SK-N-SH (cell line): ENCODE results near the gene FGF4. TPM values are rescaled to one million over a fixed set of nuclear protein-coding genes. Genes with fewer than 3 reads are reported as not detected.
A peak's percentile ranks its signal among the peaks of the same experiment; 100 is the strongest.

Source experiments
- CTCF ChIA-PET: fragments of 300-600, 350-600 bp; formaldehyde crosslinking; extraction: SDS; loops from one replicate; lab custom pipeline; 2021; lab: Yijun Ruan, JAX
- POLR2A ChIA-PET: fragments of 350-600 bp; sonication (Branson Sonifier 250); formaldehyde crosslinking; extraction: SDS; loops from one replicate; lab custom pipeline; 2020; ENCODE audit warnings: antibody characterized with exemption, inconsistent platforms; lab: Yijun Ruan, JAX
- DNase-seq: peaks from one replicate; pipeline ENCODE4 v3.0.0; 2012
- H2AFZ ChIP-seq: fragments of 200-600 bp; sonication (generic); 2 replicates; pipeline ENCODE4 v1.8.1; 2016; ENCODE audit warnings: antibody characterized with exemption, mild to moderate bottlenecking, low read depth
- H3F3A ChIP-seq: fragments of 200-600 bp; sonication (generic); replicated peaks from 2 replicates; pipeline ENCODE3; 2016; ENCODE audit warnings: antibody characterized with exemption, mild to moderate bottlenecking; ENCODE audit not compliant: insufficient read depth
- H3K27ac ChIP-seq, 2 experiments: fragments of 200-500 bp in 1 of 2; fragments of 200-600 bp in 1 of 2; sonication (Bioruptor generic) in 1 of 2; sonication (generic), shearing (Covaris generic) in 1 of 2; 2 replicates each; pipeline versions ENCODE4 v1.5.1 to v1.6.1; 2014 to 2016; ENCODE audit warnings: low read depth in 2 of 2, inconsistent platforms in 1 of 2, low read length in 1 of 2, mild to moderate bottlenecking in 1 of 2, mixed read lengths in 1 of 2
- H3K27me3 ChIP-seq: fragments of 200-600 bp; sonication (generic), shearing (Covaris generic); 2 replicates; pipeline ENCODE4 v1.6.1; 2016; ENCODE audit warnings: mixed run types; ENCODE audit not compliant: insufficient read depth
- H3K36me3 ChIP-seq, 2 experiments: fragments of 200-500 bp in 1 of 2; fragments of 200-600 bp in 1 of 2; sonication (Bioruptor generic) in 1 of 2; sonication (generic) in 1 of 2; replicated peaks in 1 of 2; 2 replicates each; pipeline versions ENCODE3 to v1.5.1; 2014 to 2016; ENCODE audit warnings: low read length in 1 of 2, mild to moderate bottlenecking in 1 of 2; ENCODE audit not compliant: insufficient read depth in 2 of 2, control insufficient read depth in 1 of 2
- H3K4me1 ChIP-seq, 2 experiments: fragments of 200-500 bp in 1 of 2; fragments of 200-600 bp in 1 of 2; sonication (Bioruptor generic) in 1 of 2; sonication (generic), shearing (Covaris generic) in 1 of 2; 2 replicates each; pipeline versions ENCODE4 v1.5.1 to v1.6.1; 2014 to 2016; ENCODE audit warnings: low read depth in 1 of 2, low read length in 1 of 2, mixed run types in 1 of 2; ENCODE audit not compliant: insufficient read depth in 2 of 2, control insufficient read depth in 1 of 2
- H3K4me2 ChIP-seq: fragments of 200-600 bp; sonication (generic), shearing (Covaris generic); 2 replicates; pipeline ENCODE4 v1.6.1; 2017; ENCODE audit warnings: mixed run types
- H3K4me3 ChIP-seq, 2 experiments: fragments of 200-500 bp in 1 of 2; fragments of 200-600 bp in 1 of 2; sonication (Bioruptor generic) in 1 of 2; sonication (generic), shearing (Covaris generic) in 1 of 2; 2 replicates each; pipeline versions ENCODE4 v1.5.1 to v1.8.1; 2014 to 2016; ENCODE audit warnings: low read depth in 2 of 2, inconsistent platforms in 1 of 2, low read length in 1 of 2, mild to moderate bottlenecking in 1 of 2, mixed read lengths in 1 of 2, moderate library complexity in 1 of 2
- H3K79me2 ChIP-seq: fragments of 200-600 bp; sonication (generic); 2 replicates; pipeline ENCODE4 v1.8.1; 2017; ENCODE audit warnings: mild to moderate bottlenecking; ENCODE audit not compliant: insufficient read depth
- H3K9ac ChIP-seq: fragments of 200-600 bp; sonication (generic); 2 replicates; pipeline ENCODE4 v1.6.1; 2017; ENCODE audit warnings: mixed run types
- H3K9me2 ChIP-seq: fragments of 200-600 bp; sonication (generic); 2 replicates; pipeline ENCODE4 v1.6.1; 2017; ENCODE audit warnings: mixed run types
- H3K9me3 ChIP-seq: fragments of 200-600 bp; sonication (generic); 2 replicates; pipeline ENCODE4 v1.6.1; 2017; ENCODE audit warnings: mixed run types, mild to moderate bottlenecking, moderate library complexity
- H4K20me1 ChIP-seq: fragments of 200-600 bp; sonication (generic); 2 replicates; pipeline ENCODE4 v1.6.1; 2017; ENCODE audit warnings: mild to moderate bottlenecking, mixed run types; ENCODE audit not compliant: insufficient read depth
- CHD2 ChIP-seq: fragments of 150-350 bp; IDR thresholded peaks from 2 replicates; pipeline ENCODE4 v1.6.1; 2018; ENCODE audit warnings: low read length; ENCODE audit not compliant: partially characterized antibody
- CTCF ChIP-seq: fragments of 200-600 bp; sonication (generic); IDR thresholded peaks from 2 replicates; pipeline ENCODE4 v1.6.1; 2017; ENCODE audit warnings: antibody characterized with exemption, mild to moderate bottlenecking, moderate library complexity
- EZH2phosphoT487 ChIP-seq: fragments of 200-600 bp; sonication (generic); IDR thresholded peaks from 2 replicates; pipeline ENCODE4 v1.6.1; 2017; ENCODE audit warnings: low read depth, mixed run types, mild to moderate bottlenecking, antibody characterized with exemption, moderate library complexity, borderline replicate concordance
- FOSL2 ChIP-seq: IDR thresholded peaks from 2 replicates; pipeline ENCODE4 v1.4.0; 2012; ENCODE audit warnings: low read depth, mild to moderate bottlenecking, moderate library complexity, borderline replicate concordance
- FOXJ3 ChIP-seq: sonication (generic); formaldehyde crosslinking; IDR thresholded peaks from 2 replicates; pipeline ENCODE4 v1.5.1; 2020; ENCODE audit warnings: mild to moderate bottlenecking, missing genetic modification reagents
- GABPA ChIP-seq: IDR thresholded peaks from 2 replicates; pipeline ENCODE4 v1.4.0; 2012; ENCODE audit warnings: low read depth, mild to moderate bottlenecking
- MEF2A ChIP-seq: IDR thresholded peaks from 2 replicates; pipeline ENCODE4 v1.4.0; 2012; ENCODE audit warnings: low read depth, borderline replicate concordance
- MXI1 ChIP-seq: IDR thresholded peaks from 2 replicates; pipeline ENCODE4 v1.6.1; 2012; ENCODE audit warnings: mild to moderate bottlenecking, low read depth, low read length, improper control_type of control experiment
- NRF1 ChIP-seq: IDR thresholded peaks from 2 replicates; pipeline ENCODE4 v1.6.1; 2012; ENCODE audit warnings: low read depth, mild to moderate bottlenecking, low read length
- PBX3 ChIP-seq: IDR thresholded peaks from 2 replicates; pipeline ENCODE4; 2012
- RAD21 ChIP-seq: IDR thresholded peaks from 2 replicates; pipeline ENCODE4 v1.6.1; 2012; ENCODE audit warnings: mild to moderate bottlenecking, low read length
- RCOR1 ChIP-seq: fragments of 150-350 bp; IDR thresholded peaks from 2 replicates; pipeline ENCODE4 v1.6.1; 2017; ENCODE audit warnings: antibody characterized with exemption, low read length
- REST ChIP-seq: IDR thresholded peaks from 2 replicates; pipeline ENCODE4 v1.6.1; 2012; ENCODE audit warnings: mild to moderate bottlenecking, low read depth, low read length, moderate library complexity
- RXRA ChIP-seq: IDR thresholded peaks from 2 replicates; pipeline ENCODE4 v1.4.0; 2012; ENCODE audit warnings: low read depth, mild to moderate bottlenecking, borderline replicate concordance
- SIN3A ChIP-seq: IDR thresholded peaks from 2 replicates; pipeline ENCODE4 v1.6.1; 2012; ENCODE audit warnings: low read depth, mild to moderate bottlenecking, low read length, moderate library complexity, borderline replicate concordance
- TAF1 ChIP-seq: IDR thresholded peaks from 2 replicates; pipeline ENCODE4 v1.6.1; 2012; ENCODE audit warnings: low read depth, mild to moderate bottlenecking, low read length, moderate library complexity, borderline replicate concordance
- TCF12 ChIP-seq: IDR thresholded peaks from 2 replicates; pipeline ENCODE4 v1.4.0; 2012
- TEAD4 ChIP-seq: IDR thresholded peaks from 2 replicates; pipeline ENCODE4 v1.4.0; 2012; ENCODE audit warnings: mild to moderate bottlenecking, borderline replicate concordance; ENCODE audit not compliant: insufficient read depth
- USF1 ChIP-seq: IDR thresholded peaks from 2 replicates; pipeline ENCODE4 v1.4.0; 2012; ENCODE audit warnings: low read depth, borderline replicate concordance
- YY1 ChIP-seq: IDR thresholded peaks from 2 replicates; pipeline ENCODE4 v1.4.0; 2012; ENCODE audit warnings: low read depth, mild to moderate bottlenecking
- WGBS: methylation state at CpG from one replicate; pipeline ENCODE4 v1.1.6; 2017; ENCODE audit warnings: low lambda C conversion rate; 5-methylcytosine and 5-hydroxymethylcytosine counted together
- polyA plus RNA-seq, 3 experiments: library from polyadenylated mRNA; depleted of rRNA; stranded (reverse); fragments of >200 nt; gene quantifications; 2 replicates each; pipeline ENCODE4 v1.2.3, GENCODE V29; 2012

The FGF4 gene
- polyA plus RNA-seq (2012; rRNA removed), result not detected in 2 replicates
- polyA plus RNA-seq (2012; cell fraction: cytosol; rRNA removed), result not detected in 2 replicates
- not detected in 2 replicates for polyA plus RNA-seq (2012; cell fraction: nucleus; rRNA removed)

- H3K27me3 ChIP-seq, result peaks cover 42% of the 10 kb centered on the region
- no peaks in the 10 kb centered on the region for H3K4me1 ChIP-seq
- H3K9me2 ChIP-seq, result no peaks in the 10 kb centered on the region
- H3K79me2 ChIP-seq, result no peaks in the 10 kb centered on the region
- no peak within 1 kb of the TSS for H3K4me3 ChIP-seq
- no peak within 1 kb of the TSS for H2AFZ ChIP-seq
- POLR2A ChIA-PET, result no interaction called here
- no peaks in the 10 kb centered on the region for H3K36me3 ChIP-seq
- no peak within 1 kb of the TSS for H3K9ac ChIP-seq
- WGBS, result 18% methylated on average over 20 of the region's 66 CpGs
- H4K20me1 ChIP-seq, result no peaks in the 10 kb centered on the region
- peak; percentile 38 for DNase-seq
- H3K4me2 ChIP-seq, result no peak within 1 kb of the TSS
- H3K27ac ChIP-seq, result no peak within 1 kb of the TSS
- H3F3A ChIP-seq, result peaks cover 3% of the 10 kb centered on the region
- CTCF ChIA-PET, result interaction anchor here (1.0 to 1.4 kb wide), 2 partner anchors 45 to 60 kb away, joined by 3 read pairs; no protein-coding TSS in a partner anchor
- H3K9me3 ChIP-seq, result no peaks in the 10 kb centered on the region
- TF ChIP-seq TAF1 (no peak), PBX3 (no peak), REST (no peak), NRF1 (no peak), TCF12 (no peak), FOXJ3 (CRISPR knock-in tag) (no peak), MEF2A (no peak), RAD21 (no peak), YY1 (no peak)
Observed at GRCh38 chr11:69775163-69775755, at the start of gene FGF4. TSS of gene FGF4 (minus strand) at chr11:69775341. CDS start at chr11:69775084, 257 bp downstream.

- Histone ChIP-seq H3K9me3 (no peaks in the 10 kb centered on the region), H3K4me3 (no peak overlapping the region), H4K20me1 (no peaks in the 10 kb centered on the region), H3K27ac (no peak overlapping the region), H3K27me3 (peaks cover 26% of the 10 kb centered on the region), H3K9me2 (no peaks in the 10 kb centered on the region), H3K4me1 (no peaks in the 10 kb centered on the region; a peak in 1 of 4 replicates), H3K36me3 (no peaks in the 10 kb centered on the region), H3K4me2 (no peak overlapping the region), H3K9ac (no peak overlapping the region), H3K79me2 (no peaks in the 10 kb centered on the region), H2AFZ (no peak overlapping the region), H3F3A (no peaks in the 10 kb centered on the region)
- ChIA-PET CTCF (interaction anchor here (1.0 kb wide), 2 partner anchors 14 to 119 kb away, joined by 3 to 4 read pairs; no protein-coding TSS in a partner anchor), POLR2A (no interaction called here)
- WGBS, result 60% methylated on average over 4 of the region's 6 CpGs
- DNase-seq, result no peak
- no peak for TF ChIP-seq CTCF
- TF ChIP-seq NRF1, result no peak
- no peak for TF ChIP-seq SIN3A
- TF ChIP-seq RXRA, result no peak
- no peak for TF ChIP-seq EZH2phosphoT487
- TF ChIP-seq FOSL2, result no peak
- TF ChIP-seq USF1, result no peak
- TF ChIP-seq RAD21, result no peak
- TF ChIP-seq RCOR1, result no peak
- TF ChIP-seq GABPA, result no peak
- no peak for TF ChIP-seq CHD2
- no peak for TF ChIP-seq TEAD4
- TF ChIP-seq MXI1, result no peak
Observed at GRCh38 chr11:69823641-69824265, 48.6 kb upstream of the FGF4 start.
